ENCODE data around the gene MBOAT2. TPM values are rescaled to one million over a fixed set of nuclear protein-coding genes. Genes with fewer than 3 reads are reported as not detected.
"Not testable (repeated sequence)": the region's sequence is repeated elsewhere in the genome, so short reads cannot be mapped to it uniquely, and the experiment has no call there.

The MBOAT2 gene
- total and polyA plus RNA-seq, 4 donors = 9.0 to 72.9 (median 16.8) TPM

- no peak overlapping the region for H3K4me3 ChIP-seq
- no peak overlapping the region for H3K27ac ChIP-seq (ENCODE audit: low read depth in 1 of 2, low read length in 1 of 2)
- 87 to 95% methylated on average over 3 of the region's 3 CpGs for WGBS, 2 donors
- TF ChIP-seq CTCF (IDR thresholded peaks at IDR 0.05; ENCODE audit: control extremely low read depth, extremely low read depth) = no peak
- H3K36me3 ChIP-seq (ENCODE audit: control insufficient read depth in 4 of 4, insufficient read depth in 4 of 4, low read length in 4 of 4) = peaks cover 0 to 20% (median 6%) of the 10 kb centered on the region in 4 donors
- no peak overlapping the region for H3K9ac ChIP-seq (ENCODE audit: insufficient read depth in 1 of 2, low read length in 2 of 2)
- no peak for DNase-seq
- H3K27me3 ChIP-seq (ENCODE audit: control insufficient read depth in 3 of 3, insufficient read depth in 3 of 3, low read length in 2 of 3) = no peaks in the 10 kb centered on the region
- H3K9me3 ChIP-seq (ENCODE audit: control insufficient read depth in 4 of 4, insufficient read depth in 3 of 4, low read length in 3 of 4) = peaks cover 0 to 9% (median 2%) of the 10 kb centered on the region in 4 donors
- ATAC-seq (ENCODE audit: insufficient read depth, low FRiP score) = no peak
- H3K4me1 ChIP-seq (ENCODE audit: control insufficient read depth in 5 of 5, insufficient read depth in 5 of 5, low read length in 5 of 5) = no peaks in the 10 kb centered on the region
Measured at GRCh38 chr2:8907764-8908288, 95.7 kb downstream of the MBOAT2 start.

GRCh38 chr2:8903924-8904323, 99.6 kb downstream of the MBOAT2 start:
- not testable (repeated sequence) for H3K9ac ChIP-seq (ENCODE audit: insufficient read depth in 1 of 2, low read length in 2 of 2); H3K4me3 ChIP-seq; DNase-seq; H3K27me3 ChIP-seq (ENCODE audit: control insufficient read depth in 3 of 3, insufficient read depth in 3 of 3, low read length in 2 of 3); H3K27ac ChIP-seq (ENCODE audit: low read depth in 1 of 2, low read length in 1 of 2); H3K4me1 ChIP-seq (ENCODE audit: control insufficient read depth in 5 of 5, insufficient read depth in 5 of 5, low read length in 5 of 5); H3K9me3 ChIP-seq (ENCODE audit: control insufficient read depth in 4 of 4, insufficient read depth in 3 of 4, low read length in 3 of 4); ATAC-seq (ENCODE audit: insufficient read depth, low FRiP score)
- H3K36me3 ChIP-seq (ENCODE audit: control insufficient read depth in 4 of 4, insufficient read depth in 4 of 4, low read length in 4 of 4) = peaks cover 0 to 18% (median 8%) of the 10 kb centered on the region in 4 donors
- WGBS, 2 donors = 93 to 96% methylated on average over 7 of the region's 7 CpGs

- not testable (repeated sequence) for H3K4me3 ChIP-seq; H3K4me1 ChIP-seq (ENCODE audit: control insufficient read depth in 5 of 5, insufficient read depth in 5 of 5, low read length in 5 of 5); ATAC-seq (ENCODE audit: insufficient read depth, low FRiP score); H3K27ac ChIP-seq (ENCODE audit: low read depth in 1 of 2, low read length in 1 of 2); DNase-seq; H3K9ac ChIP-seq (ENCODE audit: insufficient read depth in 1 of 2, low read length in 2 of 2); H3K27me3 ChIP-seq (ENCODE audit: control insufficient read depth in 3 of 3, insufficient read depth in 3 of 3, low read length in 2 of 3); H3K9me3 ChIP-seq (ENCODE audit: control insufficient read depth in 4 of 4, insufficient read depth in 3 of 4, low read length in 3 of 4)
- WGBS, 2 donors = 96 to 97% methylated on average over 7 of the region's 7 CpGs
- H3K36me3 ChIP-seq (ENCODE audit: control insufficient read depth in 4 of 4, insufficient read depth in 4 of 4, low read length in 4 of 4) = peaks cover 0 to 18% (median 8%) of the 10 kb centered on the region in 4 donors
Measured at GRCh38 chr2:8902757-8903156, 100.7 kb downstream of the MBOAT2 start.

- not testable (repeated sequence) for H3K27ac ChIP-seq (ENCODE audit: low read depth in 1 of 2, low read length in 1 of 2); H3K27me3 ChIP-seq (ENCODE audit: control insufficient read depth in 3 of 3, insufficient read depth in 3 of 3, low read length in 2 of 3); H3K4me1 ChIP-seq (ENCODE audit: control insufficient read depth in 5 of 5, insufficient read depth in 5 of 5, low read length in 5 of 5); H3K9me3 ChIP-seq (ENCODE audit: control insufficient read depth in 4 of 4, insufficient read depth in 3 of 4, low read length in 3 of 4); H3K36me3 ChIP-seq (ENCODE audit: control insufficient read depth in 4 of 4, insufficient read depth in 4 of 4, low read length in 4 of 4); DNase-seq; H3K9ac ChIP-seq (ENCODE audit: insufficient read depth in 1 of 2, low read length in 2 of 2); H3K4me3 ChIP-seq; ATAC-seq (ENCODE audit: insufficient read depth, low FRiP score)
- 31 to 57% methylated on average over 1 of the region's 1 CpG for WGBS, 2 donors
Measured at GRCh38 chr2:8897206-8897605, 106.3 kb downstream of the MBOAT2 start.

GRCh38 chr2:8896671-8897070, 106.8 kb downstream of the MBOAT2 start:
- not testable (repeated sequence) for H3K4me3 ChIP-seq; ATAC-seq (ENCODE audit: insufficient read depth, low FRiP score); DNase-seq; H3K36me3 ChIP-seq (ENCODE audit: control insufficient read depth in 4 of 4, insufficient read depth in 4 of 4, low read length in 4 of 4); H3K27ac ChIP-seq (ENCODE audit: low read depth in 1 of 2, low read length in 1 of 2); H3K9ac ChIP-seq (ENCODE audit: insufficient read depth in 1 of 2, low read length in 2 of 2); H3K9me3 ChIP-seq (ENCODE audit: control insufficient read depth in 4 of 4, insufficient read depth in 3 of 4, low read length in 3 of 4); H3K27me3 ChIP-seq (ENCODE audit: control insufficient read depth in 3 of 3, insufficient read depth in 3 of 3, low read length in 2 of 3); H3K4me1 ChIP-seq (ENCODE audit: control insufficient read depth in 5 of 5, insufficient read depth in 5 of 5, low read length in 5 of 5)
- 34 to 49% methylated on average over 5 of the region's 5 CpGs for WGBS, 2 donors

GRCh38 chr2:8895087-8895912, 108.2 kb downstream of the MBOAT2 start:
- not testable (repeated sequence) for H3K36me3 ChIP-seq (ENCODE audit: control insufficient read depth in 4 of 4, insufficient read depth in 4 of 4, low read length in 4 of 4); H3K27ac ChIP-seq (ENCODE audit: low read depth in 1 of 2, low read length in 1 of 2); DNase-seq; H3K4me1 ChIP-seq (ENCODE audit: control insufficient read depth in 5 of 5, insufficient read depth in 5 of 5, low read length in 5 of 5); H3K4me3 ChIP-seq; H3K27me3 ChIP-seq (ENCODE audit: control insufficient read depth in 3 of 3, insufficient read depth in 3 of 3, low read length in 2 of 3); H3K9ac ChIP-seq (ENCODE audit: insufficient read depth in 1 of 2, low read length in 2 of 2); ATAC-seq (ENCODE audit: insufficient read depth, low FRiP score); H3K9me3 ChIP-seq (ENCODE audit: control insufficient read depth in 4 of 4, insufficient read depth in 3 of 4, low read length in 3 of 4)
- WGBS, 2 donors = 92 to 95% methylated on average over 13 of the region's 13 CpGs

Data from lung (tissue), 12 donors.